KG1 (cell line): ENCODE data around the gene GPR132.
"Not testable (repeated sequence)": the region's sequence is repeated elsewhere in the genome, so short reads cannot be mapped to it uniquely, and the experiment has no call there.

Experiments used
- DNase-seq: peaks from one replicate; lab custom pipeline; 2025; lab: John Stamatoyannopoulos, UW

GPR132 gene

DNA sequence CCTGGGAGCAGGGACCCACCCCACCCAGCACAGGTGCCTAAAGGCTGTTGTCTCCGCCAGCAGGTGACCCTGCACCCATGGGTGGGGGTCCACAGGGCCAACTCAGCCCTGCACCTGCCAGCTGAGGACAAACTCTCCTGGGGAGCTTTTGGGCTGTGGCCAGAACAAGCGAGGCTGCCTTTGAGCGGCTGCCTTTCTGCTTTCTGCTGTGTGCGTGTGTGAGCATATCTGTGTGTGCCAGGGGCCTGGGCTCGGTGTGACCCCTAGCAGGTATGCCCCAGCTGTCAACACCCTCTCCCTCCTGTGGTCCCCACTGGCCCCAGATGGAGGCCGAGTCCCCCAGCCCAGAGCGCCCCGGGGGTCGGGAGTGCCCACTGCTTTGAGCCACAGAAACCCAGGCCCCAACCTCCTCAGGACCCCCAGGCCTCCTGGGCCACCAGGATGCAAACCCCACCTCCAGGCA is 25.9 kb upstream of the GPR132 start:
- DNase-seq: no peak

DNA sequence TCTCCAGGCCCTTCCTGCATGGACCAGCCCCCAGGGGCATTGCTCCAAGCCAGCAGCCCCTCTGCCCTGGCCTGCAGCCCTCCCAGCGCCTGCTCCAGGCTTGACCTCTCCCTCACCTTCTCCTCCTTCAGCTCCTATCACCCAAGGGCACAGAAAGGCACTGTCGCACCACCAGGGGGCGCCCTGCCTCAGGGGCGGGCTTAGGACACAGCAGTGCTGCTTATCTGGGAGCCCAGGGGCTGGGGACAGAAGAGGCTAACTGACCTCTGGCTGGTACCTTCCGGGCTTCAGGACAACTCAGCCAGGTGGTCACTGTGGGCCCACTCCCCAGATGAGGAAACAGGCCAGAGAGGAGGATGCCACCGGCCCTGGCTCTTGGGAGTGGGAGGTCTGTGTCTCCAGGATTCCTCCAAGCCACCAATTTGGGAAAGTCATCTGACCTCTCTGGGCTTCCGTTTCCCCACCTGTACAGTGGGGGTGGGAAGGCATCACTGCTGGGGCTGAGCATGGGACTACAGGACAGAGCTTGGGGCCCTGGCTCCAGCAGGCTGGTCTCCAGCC is 25.3 kb upstream of the GPR132 start:
- peak; percentile 59 for DNase-seq

DNA sequence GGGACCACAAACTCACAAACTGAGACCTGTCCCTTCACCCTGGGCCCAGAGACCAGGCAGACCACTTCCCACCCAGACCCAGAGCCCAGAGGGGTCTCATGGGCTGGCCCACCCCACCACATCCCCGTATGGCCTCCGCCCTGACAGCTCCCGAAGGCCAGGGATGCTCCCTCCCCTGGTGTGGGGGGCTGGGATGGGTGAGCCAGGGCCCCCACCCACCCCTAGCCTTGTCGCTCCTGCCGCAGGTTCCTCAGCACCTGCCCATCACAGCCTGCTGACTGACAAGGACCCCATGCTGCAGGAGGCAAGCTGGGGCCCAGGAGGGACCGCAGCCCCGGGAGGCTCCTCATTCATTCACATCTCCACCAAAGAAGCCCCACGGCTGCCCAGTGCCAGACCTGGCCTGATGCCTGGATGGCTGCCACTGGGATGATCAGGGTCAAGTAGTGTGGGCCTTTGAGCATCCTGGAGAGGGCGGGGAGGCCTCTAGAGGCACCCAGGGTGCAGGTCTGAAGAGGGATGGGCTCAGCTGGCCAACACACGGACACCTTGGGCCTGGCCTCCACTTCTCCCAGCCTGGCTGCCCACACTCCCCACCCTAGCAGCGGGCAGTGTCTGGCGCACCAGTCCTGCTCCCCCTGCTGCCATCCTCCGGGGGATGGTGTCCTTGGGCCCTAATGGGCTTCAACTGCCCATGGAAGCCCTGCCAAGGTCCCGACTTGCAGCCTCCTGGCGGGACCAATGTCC is 24.7 kb upstream of the GPR132 start:
- no peak for DNase-seq

DNA sequence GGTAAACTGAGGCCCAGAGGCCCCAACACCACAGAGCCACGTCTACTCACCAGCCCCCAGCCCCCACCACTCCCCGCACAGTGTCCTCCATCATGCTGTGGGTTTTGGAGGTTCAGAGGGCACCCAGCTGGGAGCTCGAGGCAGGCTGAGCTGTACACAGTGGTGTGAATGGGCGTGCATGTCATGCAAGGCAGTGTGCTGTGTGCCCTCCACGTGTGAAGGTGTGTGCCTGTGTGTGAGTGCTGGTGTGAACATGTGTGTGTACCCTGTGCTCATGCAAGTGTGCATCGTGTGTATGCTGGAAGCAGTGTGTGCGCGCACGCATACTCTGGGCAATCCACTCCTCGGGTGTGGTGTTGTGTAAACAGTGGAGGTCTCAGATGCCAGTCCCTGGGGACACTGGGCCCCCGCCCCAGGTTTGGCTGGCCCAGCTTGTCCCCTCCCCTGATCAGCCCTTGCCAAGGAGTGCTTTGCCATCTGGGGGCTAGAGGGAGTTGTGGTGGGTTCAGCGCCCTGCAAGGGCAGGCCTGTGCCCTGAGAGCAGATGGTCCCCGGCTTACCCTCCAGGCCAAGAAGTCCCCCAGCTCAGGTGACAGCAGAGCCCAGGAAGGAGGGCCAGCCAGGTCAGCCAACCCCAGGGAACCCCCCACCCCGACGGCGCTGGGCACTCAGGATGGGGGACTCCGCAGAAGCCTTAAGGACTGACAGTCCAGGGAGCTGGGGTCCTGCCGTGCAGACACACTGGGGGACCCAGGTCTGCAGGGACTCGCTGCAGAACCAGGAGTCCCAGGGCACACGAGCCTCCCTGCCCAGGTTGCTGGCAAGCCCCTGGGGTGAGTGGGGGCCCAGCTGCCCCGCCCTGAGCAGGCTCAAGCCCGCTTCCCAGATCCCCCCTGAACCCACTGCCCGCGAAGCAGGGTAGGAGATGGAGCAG is 23.8 kb upstream of the GPR132 start:
- DNase-seq: no peak

DNA sequence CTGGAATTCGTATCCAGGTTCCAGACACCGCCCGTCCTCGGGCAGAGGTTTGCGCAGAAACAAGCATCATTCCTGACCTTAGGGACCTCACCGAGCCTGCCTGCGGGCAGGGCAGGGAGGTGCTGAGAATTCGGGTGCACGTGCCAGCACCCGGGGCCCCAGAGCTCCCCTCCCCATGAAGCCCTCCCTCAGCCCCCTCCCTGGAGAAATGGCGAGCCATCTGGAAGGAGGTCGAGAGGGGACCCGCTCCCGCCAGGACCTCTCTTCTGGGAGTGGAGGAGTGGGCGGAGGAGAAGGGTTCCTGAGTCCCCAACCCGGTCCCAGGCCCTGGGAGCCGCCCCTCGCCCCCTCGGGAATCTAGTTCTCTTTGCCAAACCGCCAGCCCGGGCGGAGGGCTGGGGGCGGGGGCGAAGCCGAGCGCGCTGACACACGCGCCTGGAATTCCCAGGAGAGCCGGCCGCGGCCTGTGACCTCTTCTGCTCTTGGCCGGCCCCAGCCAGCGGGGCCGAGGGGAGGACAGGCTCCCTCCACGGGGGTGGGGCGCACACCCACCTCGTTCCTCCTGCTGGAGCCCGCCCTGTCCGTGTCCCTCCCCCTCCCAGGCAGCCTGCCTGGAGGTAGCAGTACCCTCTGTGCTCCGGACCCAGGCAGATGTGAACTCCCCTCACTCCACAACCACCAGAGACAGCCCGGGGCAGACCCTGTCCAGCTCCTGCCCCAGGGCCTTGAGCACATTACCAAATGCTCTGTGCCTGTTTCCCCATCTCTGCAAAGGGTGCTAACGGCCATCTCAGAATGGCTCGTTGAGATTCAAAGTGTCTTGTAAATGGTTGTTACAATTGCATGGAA is 23.0 kb upstream of the GPR132 start:
- DNase-seq: no peak

DNA sequence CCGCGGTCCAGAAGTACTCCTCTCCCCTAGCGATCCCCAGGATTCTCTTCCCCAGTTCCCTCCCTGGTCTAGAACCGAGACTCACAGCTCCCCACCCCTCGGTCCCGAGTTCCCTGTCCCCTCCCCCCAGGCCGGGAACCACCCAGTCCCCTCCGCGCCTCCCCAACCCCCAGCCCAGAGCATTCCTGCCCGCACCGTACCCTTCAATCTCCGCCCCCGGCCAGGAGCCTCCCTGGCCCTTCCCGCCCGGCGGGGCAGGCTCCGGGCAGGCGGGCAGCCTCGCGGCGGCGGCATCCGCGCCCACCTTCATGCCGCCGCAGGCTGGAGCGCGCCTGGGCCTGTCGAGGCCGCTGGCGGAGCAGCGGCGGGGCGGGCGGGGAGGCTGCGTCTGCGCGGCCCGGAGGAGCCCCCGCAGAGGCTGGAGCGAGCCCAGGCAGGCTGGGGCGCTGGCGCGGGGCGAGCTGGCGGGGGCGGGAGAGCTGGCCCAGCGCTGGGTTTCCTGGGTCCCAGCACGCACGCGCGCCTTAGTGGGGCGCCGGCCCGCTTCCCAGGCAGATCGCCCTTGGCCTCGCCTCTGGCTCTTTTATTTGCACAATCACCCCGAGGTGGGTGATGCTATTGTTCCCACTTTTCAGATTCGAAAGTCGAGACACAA is 22.2 kb upstream of the GPR132 start:
- DNase-seq: no peak

DNA sequence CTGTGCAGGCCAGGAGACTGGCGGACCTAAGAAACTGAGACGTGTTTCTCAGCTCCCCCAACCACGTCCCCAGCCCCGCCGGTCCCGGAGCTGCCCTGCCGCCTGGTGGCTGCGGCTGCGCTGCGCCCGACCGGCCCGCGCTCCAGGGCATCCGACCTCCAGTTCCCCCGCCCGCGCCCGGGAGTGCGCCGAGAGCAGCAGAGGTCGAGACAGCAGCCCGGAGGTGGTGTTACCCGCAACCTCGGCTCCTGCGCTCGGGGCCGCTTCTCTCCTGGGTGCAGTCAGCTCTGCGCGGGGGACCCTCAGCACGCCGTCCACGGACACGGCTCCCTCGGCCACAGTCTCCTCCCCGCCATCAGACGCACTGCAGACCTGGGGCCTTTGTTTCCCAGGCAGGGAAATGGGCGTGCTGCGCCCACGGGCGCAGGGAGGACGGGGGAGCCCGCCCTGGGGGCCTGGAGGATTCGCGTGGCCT is 21.6 kb upstream of the GPR132 start:
- peak; percentile 76 for DNase-seq

DNA sequence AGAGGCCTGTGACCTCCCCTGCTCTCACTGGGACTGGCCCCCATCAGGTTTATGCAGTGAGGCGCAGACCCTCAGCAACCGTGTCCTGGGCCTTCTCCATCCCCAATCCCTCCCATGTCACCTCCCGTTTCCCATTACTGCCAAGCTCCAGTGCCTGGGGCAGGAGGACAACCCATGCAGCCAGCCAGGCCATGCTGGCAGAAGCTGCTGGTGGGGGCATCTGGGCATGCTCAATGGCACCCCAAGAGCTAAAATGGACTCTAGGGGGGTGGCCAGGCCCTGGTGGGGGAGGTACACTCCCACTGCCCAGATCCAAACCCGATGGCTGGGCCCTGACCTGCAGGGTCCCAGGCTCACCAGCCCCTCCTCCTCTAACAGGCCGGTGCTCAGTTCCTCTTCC is 20.5 kb upstream of the GPR132 start:
- no peak for DNase-seq

DNA sequence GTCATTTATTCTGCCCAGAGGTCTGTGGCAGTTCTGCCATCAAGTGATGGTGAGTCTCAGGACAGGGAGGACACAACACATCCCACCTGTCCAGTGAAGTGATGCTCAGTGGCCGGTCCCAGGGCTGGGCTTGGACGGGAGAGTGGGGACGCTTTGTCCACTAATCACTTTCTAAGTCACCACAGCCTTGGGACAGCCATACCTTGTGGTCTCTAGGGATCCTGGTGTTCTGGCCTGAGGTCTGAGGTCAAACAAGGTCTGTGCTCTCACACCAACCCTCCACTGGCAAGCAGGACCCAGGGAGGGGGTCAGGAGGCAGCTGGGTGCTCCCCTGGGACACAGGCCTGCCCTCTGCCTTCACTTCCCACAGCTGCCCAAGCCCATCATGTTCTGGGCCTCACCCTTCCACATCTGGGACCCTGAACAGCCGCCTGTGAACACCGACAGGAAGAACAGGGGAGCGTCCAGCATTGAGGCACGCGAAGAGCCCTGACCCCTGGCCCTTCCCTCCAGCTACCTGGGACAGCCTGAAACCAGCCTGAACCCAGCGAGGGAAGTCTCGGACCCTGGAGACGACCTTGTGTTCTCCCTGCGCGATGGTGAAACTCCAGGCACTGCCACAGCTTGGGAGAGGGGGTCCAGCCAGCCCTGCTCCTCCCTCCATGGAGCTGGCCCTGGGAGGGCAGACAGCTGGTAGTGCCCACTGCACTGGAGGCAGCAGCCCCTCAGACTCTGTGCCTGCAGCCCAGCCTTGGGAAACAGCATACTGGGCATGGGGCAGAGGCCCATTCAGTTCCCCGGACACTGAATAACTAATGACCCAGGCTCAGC is 19.7 kb upstream of the GPR132 start:
- DNase-seq: no peak

DNA sequence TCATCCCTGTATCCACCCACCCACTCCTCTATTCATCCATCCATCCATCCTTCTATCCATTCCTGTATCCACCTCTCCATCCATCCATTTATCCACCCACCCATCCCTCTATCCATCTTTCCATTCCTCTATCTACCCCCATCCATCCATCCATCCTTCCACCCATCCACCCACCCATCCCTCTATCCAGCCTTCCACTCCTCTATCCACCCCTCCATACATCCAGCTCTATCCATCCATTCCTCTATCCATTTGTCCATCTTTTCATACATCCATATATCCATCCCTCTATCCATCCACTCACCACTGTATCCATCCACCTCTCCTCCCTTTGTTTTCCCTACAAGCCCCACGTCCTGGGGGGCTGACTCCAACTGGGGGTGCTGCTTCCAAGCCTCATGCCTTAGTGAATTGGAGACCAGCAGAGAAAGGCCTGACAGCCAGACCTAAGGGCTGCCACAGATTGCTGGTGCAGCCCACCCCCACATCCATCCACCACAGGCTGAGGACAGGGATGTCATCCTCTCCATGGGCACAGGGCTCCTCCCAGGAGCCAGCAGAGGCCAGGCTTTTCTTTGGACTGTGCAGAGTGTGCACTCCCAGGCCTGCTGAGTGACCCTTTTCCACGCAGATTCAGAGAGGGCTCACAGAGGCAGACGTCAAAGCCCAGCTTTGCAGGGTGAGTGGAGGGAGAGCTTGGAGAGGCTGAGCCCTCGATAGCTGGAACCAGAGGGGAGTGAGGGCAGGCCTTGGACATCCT is 18.9 kb upstream of the GPR132 start:
- DNase-seq: no peak

DNA sequence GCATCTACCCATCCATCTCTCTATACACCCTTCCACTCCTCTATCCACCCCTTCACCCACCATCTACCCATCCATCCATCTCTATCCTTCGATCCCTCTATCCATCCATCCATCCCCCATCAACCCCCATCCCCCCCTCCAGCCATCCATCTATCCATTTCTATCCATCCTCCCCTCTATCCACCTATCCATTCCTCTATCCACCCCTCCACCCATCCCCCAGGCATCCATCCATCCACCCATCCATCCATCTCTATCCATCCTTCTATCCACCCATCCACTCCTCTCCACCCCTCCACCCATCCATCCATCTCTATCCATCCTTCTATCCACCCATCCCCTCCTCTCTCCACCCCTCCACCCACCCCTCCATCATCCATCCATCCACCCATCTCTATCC is 17.5 kb upstream of the GPR132 start:
- DNase-seq: no peak

DNA sequence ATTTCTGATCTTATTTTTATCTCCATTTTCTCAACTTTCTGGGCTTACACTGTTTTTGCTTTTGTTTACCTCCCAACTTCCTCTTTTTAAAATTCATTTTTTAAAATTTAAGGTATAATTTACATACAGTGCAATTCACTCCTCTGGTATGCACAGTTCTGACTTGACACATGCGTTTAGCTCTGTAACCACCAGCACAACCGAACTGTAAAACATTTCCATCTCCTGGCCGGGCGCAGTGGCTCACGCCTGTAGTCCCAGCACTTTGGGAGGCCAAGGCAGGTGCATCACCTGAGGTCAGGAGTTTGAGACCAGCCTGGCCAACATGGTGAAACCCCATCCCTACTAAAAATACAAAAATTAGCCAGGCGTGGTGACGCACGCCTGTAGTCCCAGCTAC is 16.2 kb upstream of the GPR132 start:
- DNase-seq: not testable (repeated sequence)

DNA sequence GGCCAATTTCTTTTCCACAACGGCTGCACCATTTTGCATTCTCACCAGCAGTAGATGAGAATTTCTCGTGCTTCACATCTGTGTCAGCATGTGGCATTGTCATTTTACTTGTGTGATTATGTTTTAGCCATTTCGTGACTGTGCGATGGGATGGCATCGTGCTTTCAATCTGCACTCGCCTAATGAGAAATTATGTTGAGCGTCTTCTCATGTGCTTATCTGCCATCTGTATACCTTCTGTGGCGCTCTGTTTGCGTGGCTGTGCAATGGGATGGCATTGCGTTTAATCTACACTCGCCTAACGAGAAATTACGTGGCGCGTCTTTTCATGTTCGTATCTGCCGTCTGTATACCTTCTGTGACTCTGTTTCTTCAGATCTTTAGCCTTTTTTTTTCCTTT is 14.9 kb upstream of the GPR132 start:
- DNase-seq: no peak

DNA sequence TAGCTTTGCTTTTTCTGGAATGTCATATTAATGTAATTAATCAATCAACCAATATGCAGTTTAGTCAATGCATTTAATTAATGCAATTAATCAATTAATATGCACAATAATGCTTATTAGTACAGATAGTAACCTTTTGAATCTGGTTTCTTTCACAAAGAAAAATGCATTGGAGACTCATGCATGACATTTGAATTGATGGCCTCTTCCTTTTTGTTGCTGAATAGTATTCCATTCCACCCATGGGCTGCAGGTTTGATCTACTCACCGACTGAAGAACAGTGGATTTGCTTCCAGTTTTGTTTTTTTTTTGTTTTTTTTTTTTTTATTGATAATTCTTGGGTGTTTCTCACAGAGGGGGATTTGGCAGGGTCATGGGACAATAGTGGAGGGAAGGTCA is 13.1 kb upstream of the GPR132 start:
- DNase-seq: no peak

DNA sequence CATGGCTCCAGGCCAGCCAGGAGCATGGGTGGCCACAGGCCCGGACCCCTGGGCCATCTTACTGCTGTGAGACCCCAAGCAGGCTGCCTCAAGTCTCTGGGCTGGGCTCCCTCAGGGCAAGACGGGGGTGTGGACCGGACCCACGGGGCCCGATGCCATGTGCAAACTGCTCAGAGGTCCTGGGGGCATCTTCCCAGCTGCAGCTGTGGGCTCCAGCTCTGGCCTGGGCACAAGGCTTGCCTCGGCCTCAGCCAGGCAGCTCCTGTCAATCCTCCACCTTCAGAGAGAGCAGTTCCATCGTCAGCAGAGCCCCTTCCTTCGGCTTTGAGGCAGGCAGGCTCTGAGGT is 12.4 kb upstream of the GPR132 start:
- DNase-seq: no peak

DNA sequence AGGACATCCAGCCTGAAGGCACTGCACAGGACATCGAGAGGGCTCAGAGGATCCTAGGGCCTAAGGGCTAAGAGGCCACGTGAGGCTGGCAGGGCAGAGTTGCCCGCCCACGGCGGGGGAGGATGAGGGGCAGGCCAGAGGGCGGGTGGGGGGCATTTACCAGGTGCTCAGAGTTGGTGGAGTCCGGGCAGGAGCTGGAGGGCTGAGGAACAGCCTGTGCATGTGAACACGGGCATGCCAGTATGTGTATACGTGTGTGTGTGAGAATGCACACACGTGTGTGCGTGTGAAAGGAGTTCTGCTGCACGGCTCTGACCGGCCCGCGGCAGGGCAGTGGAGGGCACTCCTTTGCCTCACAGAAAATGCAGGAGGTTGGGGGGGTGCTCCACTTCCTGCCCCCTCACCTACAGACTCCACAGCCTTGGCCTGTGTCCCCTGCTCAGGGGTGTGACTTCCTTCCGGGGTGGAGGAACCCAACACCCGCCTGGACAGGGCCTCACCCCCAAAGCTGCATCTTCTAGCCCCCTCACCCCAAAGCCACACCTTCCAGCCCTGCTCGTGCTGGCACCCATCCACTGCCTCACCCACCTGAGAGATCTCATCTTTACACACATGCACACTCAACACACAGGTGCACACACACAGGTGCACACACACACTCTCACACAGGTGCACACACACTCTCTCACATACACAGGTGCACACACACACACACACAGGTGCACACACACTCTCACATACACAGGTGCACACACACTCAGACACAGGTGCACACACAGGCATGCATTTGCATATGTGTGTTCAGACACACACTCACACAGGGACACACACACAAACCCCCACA is 11.8 kb upstream of the GPR132 start:
- no peak for DNase-seq

DNA sequence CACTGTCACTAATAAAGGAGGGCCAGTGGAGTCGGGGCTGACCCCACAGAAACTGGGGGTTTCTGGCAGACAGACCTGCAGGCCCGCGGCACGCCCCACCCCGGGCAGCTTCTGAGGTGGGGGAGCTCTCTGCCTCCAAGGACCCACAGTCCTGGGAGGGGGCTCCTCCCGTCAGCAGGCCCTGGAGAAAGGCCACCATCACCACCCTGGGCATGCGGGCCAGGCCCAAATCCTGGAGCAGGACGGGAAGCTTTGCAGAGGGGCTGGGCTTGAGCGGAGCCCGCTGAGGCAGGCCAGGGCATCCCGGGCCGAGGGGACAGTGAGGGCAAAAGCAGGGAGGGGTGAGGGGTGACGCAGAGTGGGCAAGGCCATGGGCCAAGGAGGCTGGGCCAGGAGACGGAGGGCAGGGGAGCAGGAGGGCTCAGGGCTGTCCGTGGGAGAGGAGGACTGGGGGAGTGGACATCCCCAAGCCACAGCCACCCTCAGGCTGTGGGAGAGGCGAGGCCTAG is 11.1 kb upstream of the GPR132 start:
- no peak for DNase-seq
